PFSK-1 (cell line): ENCODE data around the gene KLF5.

Experiments
- POLR2AphosphoS5 ChIP-seq: IDR thresholded peaks from 2 replicates; pipeline ENCODE4 v1.6.1; 2012; ENCODE audit warnings: low read depth, mild to moderate bottlenecking, control low read depth, low read length, moderate library complexity
- SIN3A ChIP-seq: IDR thresholded peaks from 2 replicates; pipeline ENCODE4 v1.6.1; 2012; ENCODE audit warnings: mild to moderate bottlenecking, low read length, moderate library complexity, borderline replicate concordance; ENCODE audit not compliant: insufficient read depth
- TAF1 ChIP-seq: IDR thresholded peaks from 2 replicates; pipeline ENCODE4 v1.6.1; 2012; ENCODE audit warnings: low read length, control low read depth, borderline replicate concordance; ENCODE audit not compliant: insufficient read depth
- TF ChIP-seq, protein P1 (sequence below), 2 experiments: IDR thresholded peaks; 2 replicates each; pipeline versions ENCODE4 v1.6.1 to v1.8.0; 2011 to 2012; ENCODE audit warnings: low read depth in 2 of 2, low read length in 2 of 2, control low read depth in 1 of 2, inconsistent platforms in 1 of 2, mild to moderate bottlenecking in 1 of 2, moderate library complexity in 1 of 2; ENCODE audit not compliant: insufficient read depth in 1 of 2

DNA sequence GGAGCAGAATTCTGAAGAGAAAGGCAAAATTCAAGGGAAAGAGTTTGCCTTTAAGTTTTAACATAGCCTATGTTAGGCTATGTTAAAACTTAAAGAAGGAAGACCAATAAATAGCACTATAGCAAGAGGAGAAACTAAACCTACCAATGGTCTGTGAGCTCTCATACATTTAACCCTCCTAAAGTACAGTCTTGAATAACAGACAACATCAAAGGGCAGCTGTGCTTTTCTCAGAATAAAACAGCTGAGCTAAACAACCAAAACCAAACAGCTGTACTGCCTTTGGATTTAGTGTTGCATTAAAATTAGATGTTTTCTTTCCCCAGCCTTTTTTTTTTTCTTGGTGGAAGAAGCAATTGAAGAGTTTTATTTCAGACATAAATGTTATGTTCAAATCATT lies 34.0 kb downstream of the KLF5 start:
- TF ChIP-seq, protein P1, sequence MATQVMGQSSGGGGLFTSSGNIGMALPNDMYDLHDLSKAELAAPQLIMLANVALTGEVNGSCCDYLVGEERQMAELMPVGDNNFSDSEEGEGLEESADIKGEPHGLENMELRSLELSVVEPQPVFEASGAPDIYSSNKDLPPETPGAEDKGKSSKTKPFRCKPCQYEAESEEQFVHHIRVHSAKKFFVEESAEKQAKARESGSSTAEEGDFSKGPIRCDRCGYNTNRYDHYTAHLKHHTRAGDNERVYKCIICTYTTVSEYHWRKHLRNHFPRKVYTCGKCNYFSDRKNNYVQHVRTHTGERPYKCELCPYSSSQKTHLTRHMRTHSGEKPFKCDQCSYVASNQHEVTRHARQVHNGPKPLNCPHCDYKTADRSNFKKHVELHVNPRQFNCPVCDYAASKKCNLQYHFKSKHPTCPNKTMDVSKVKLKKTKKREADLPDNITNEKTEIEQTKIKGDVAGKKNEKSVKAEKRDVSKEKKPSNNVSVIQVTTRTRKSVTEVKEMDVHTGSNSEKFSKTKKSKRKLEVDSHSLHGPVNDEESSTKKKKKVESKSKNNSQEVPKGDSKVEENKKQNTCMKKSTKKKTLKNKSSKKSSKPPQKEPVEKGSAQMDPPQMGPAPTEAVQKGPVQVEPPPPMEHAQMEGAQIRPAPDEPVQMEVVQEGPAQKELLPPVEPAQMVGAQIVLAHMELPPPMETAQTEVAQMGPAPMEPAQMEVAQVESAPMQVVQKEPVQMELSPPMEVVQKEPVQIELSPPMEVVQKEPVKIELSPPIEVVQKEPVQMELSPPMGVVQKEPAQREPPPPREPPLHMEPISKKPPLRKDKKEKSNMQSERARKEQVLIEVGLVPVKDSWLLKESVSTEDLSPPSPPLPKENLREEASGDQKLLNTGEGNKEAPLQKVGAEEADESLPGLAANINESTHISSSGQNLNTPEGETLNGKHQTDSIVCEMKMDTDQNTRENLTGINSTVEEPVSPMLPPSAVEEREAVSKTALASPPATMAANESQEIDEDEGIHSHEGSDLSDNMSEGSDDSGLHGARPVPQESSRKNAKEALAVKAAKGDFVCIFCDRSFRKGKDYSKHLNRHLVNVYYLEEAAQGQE (IDR thresholded peaks at IDR 0.05; ENCODE audit: insufficient read depth in 1 of 2, low read depth in 2 of 2, low read length in 2 of 2): no peak
- TF ChIP-seq SIN3A (no peak), TAF1 (no peak), POLR2AphosphoS5 (no peak)
